GM23338 (cell line): Measurements from ENCODE around the gene CNTNAP4. TPM values are rescaled to one million over a fixed set of nuclear protein-coding genes. Genes with fewer than 3 reads are reported as not detected.

Source experiments
- ATAC-seq: fragments of 200-7000 bp; cut with Tn5 transposase; 3 replicates; pipeline ENCODE4 v1.9.1; 2020
- DNase-seq: peaks from one replicate; pipeline ENCODE4 v3.0.0-alpha.2; 2015; ENCODE audit warnings: low spot score
- H2AFZ ChIP-seq: fragments of 200-600 bp; sonication (generic); 2 replicates; pipeline ENCODE4 v1.8.0; 2016; ENCODE audit warnings: antibody characterized with exemption, mild to moderate bottlenecking, moderate library complexity
- H3F3A ChIP-seq: fragments of 200-600 bp; sonication (generic); replicated peaks from 2 replicates; pipeline ENCODE4 v1.8.0; 2017; ENCODE audit warnings: antibody characterized with exemption, mixed run types, low read depth
- H3K27ac ChIP-seq: fragments of 200-600 bp; sonication (generic); 2 replicates; pipeline ENCODE4 v1.6.1; 2016; ENCODE audit warnings: low read depth
- H3K27me3 ChIP-seq: fragments of 200-600 bp; sonication (generic); 2 replicates; pipeline ENCODE4 v1.8.0; 2016; ENCODE audit warnings: mild to moderate bottlenecking, mixed run types, moderate library complexity; ENCODE audit not compliant: insufficient read depth
- H3K36me3 ChIP-seq: fragments of 200-600 bp; sonication (generic); 2 replicates; pipeline ENCODE4 v1.8.0; 2016; ENCODE audit warnings: mild to moderate bottlenecking; ENCODE audit not compliant: insufficient read depth
- H3K4me1 ChIP-seq: fragments of 200-600 bp; sonication (generic); 2 replicates; pipeline ENCODE4 v1.8.0; 2016; ENCODE audit warnings: mild to moderate bottlenecking, moderate library complexity; ENCODE audit not compliant: insufficient read depth
- H3K4me2 ChIP-seq: fragments of 200-600 bp; sonication (generic); 2 replicates; pipeline ENCODE4 v1.7.1; 2017; ENCODE audit warnings: mixed run types
- H3K4me3 ChIP-seq: fragments of 200-600 bp; sonication (generic); 2 replicates; pipeline ENCODE4 v1.6.1; 2016; ENCODE audit warnings: mixed run types
- H3K79me2 ChIP-seq: fragments of 200-600 bp; sonication (generic); replicated peaks from 2 replicates; pipeline ENCODE4 v1.8.0; 2017; ENCODE audit warnings: mild to moderate bottlenecking; ENCODE audit not compliant: insufficient read depth
- H3K9me2 ChIP-seq: fragments of 200-600 bp; sonication (generic); 2 replicates; pipeline ENCODE4 v1.8.0; 2017; ENCODE audit not compliant: insufficient read depth
- H4K20me1 ChIP-seq: fragments of 200-600 bp; sonication (generic); replicated peaks from 2 replicates; pipeline ENCODE4 v1.8.0; 2017; ENCODE audit warnings: mild to moderate bottlenecking; ENCODE audit not compliant: insufficient read depth
- H3K27ac Mint-ChIP-seq: 2 replicates; pipeline ENCODE4 v1.8.0; 2020; ENCODE audit warnings: inconsistent platforms, mild to moderate bottlenecking, moderate library complexity, mixed read lengths
- H3K27me3 Mint-ChIP-seq: 3 replicates; pipeline ENCODE4 v1.8.0; 2022; ENCODE audit warnings: low read depth, mild to moderate bottlenecking, moderate library complexity, mixed read lengths, inconsistent platforms; ENCODE audit not compliant: insufficient read depth, poor library complexity
- H3K36me3 Mint-ChIP-seq: 3 replicates; pipeline ENCODE4 v1.8.0; 2021; ENCODE audit warnings: low read depth, mild to moderate bottlenecking, inconsistent platforms, moderate library complexity, mixed read lengths
- H3K4me1 Mint-ChIP-seq: 3 replicates; pipeline ENCODE4 v1.8.0; 2020; ENCODE audit warnings: mild to moderate bottlenecking, inconsistent platforms, mixed read lengths
- H3K4me3 Mint-ChIP-seq: 3 replicates; pipeline ENCODE4 v1.8.0; 2021; ENCODE audit warnings: moderate library complexity, mild to moderate bottlenecking, inconsistent platforms, mixed read lengths
- H3K9me3 Mint-ChIP-seq: 3 replicates; pipeline ENCODE4 v1.8.0; 2020; ENCODE audit warnings: moderate library complexity, mild to moderate bottlenecking, inconsistent platforms, mixed read lengths
- EZH2phosphoT487 ChIP-seq: fragments of 200-600 bp; sonication (generic); IDR thresholded peaks from one replicate; pipeline ENCODE4 v1.8.1; 2018; ENCODE audit warnings: antibody characterized with exemption; ENCODE audit not compliant: unreplicated experiment
- JUNB ChIP-seq: IDR thresholded peaks from one replicate; pipeline ENCODE4 v1.6.1; 2016; ENCODE audit warnings: antibody characterized with exemption; ENCODE audit not compliant: unreplicated experiment
- NANOG ChIP-seq: IDR thresholded peaks from 2 replicates; pipeline ENCODE4 v1.6.1; 2016; ENCODE audit warnings: antibody characterized with exemption, borderline replicate concordance
- ZNF114 ChIP-seq: fragments of 250-450 bp; sonication (Bioruptor Pico); IDR thresholded peaks from 2 replicates; pipeline ENCODE4 v1.5.0; 2020; ENCODE audit warnings: mild to moderate bottlenecking, moderate library complexity
- ZNF331 ChIP-seq: fragments of 250-450 bp; sonication (Bioruptor Pico); IDR thresholded peaks from 2 replicates; pipeline ENCODE4 v1.5.0; 2020; ENCODE audit warnings: low read depth, mild to moderate bottlenecking, moderate library complexity
- polyA plus RNA-seq: library from polyadenylated mRNA; unstranded; fragments of >200 nt; fragmentation: Nextera tagmentation; extraction: Ambion mirVana; gene quantifications from 2 replicates; pipeline ENCODE4 v1.2.1, GENCODE V29; 2016
- total RNA-seq: library from RNA; depleted of rRNA; stranded (reverse); fragments of >200 nt; shearing (Covaris generic); gene quantifications from 2 replicates; pipeline ENCODE4 v1.2.3, GENCODE V29; 2014
- TF ChIP-seq, protein P1 (sequence below): fragments of 250-450 bp; sonication (Bioruptor Pico); IDR thresholded peaks from 2 replicates; pipeline ENCODE4 v1.5.0; 2020; ENCODE audit warnings: mild to moderate bottlenecking, moderate library complexity

CNTNAP4 gene
- total and polyA plus RNA-seq, 2 experiments from 2014 or later: not detected

DNA sequence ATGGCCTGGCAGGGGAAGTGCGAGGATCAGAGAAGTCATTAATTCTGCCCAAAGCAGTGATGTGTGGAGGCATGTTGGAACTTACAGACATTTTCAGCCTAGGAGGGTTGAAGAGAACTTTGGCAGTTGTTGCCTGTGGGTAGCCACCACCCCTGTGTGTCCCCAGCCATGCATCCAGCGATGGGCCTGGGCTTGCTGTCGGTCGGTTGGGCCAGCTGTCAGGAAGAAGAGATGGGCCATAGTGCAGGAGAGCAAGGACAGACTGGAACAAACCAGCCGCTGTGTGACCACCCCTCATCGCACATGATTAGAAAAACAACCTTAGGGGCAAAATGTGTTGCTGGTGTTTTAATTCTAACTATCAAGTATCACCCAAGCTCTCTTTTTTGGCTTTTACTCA lies 173.7 kb downstream of the CNTNAP4 start:
- peaks cover 63% of the 10 kb centered on the region for H3K9me3 Mint-ChIP-seq

More for the DNA sequence above, 173.7 kb downstream of the CNTNAP4 start:
- Mint-ChIP-seq H3K4me3 (no peak overlapping the region), H3K27me3 (peaks cover 5% of the 10 kb centered on the region), H3K36me3 (peaks cover 2% of the 10 kb centered on the region; the same call in 1 of the 3 replicates), H3K27ac (no peak overlapping the region; the same call in 1 of the 2 replicates), H3K4me1 (no peaks in the 10 kb centered on the region)
- TF ChIP-seq ZNF331 (CRISPR knock-in tag) (no peak), ZNF114 (CRISPR knock-in tag) (no peak), NANOG (no peak), JUNB (no peak), EZH2phosphoT487 (no peak)
- TF ChIP-seq, protein P1, sequence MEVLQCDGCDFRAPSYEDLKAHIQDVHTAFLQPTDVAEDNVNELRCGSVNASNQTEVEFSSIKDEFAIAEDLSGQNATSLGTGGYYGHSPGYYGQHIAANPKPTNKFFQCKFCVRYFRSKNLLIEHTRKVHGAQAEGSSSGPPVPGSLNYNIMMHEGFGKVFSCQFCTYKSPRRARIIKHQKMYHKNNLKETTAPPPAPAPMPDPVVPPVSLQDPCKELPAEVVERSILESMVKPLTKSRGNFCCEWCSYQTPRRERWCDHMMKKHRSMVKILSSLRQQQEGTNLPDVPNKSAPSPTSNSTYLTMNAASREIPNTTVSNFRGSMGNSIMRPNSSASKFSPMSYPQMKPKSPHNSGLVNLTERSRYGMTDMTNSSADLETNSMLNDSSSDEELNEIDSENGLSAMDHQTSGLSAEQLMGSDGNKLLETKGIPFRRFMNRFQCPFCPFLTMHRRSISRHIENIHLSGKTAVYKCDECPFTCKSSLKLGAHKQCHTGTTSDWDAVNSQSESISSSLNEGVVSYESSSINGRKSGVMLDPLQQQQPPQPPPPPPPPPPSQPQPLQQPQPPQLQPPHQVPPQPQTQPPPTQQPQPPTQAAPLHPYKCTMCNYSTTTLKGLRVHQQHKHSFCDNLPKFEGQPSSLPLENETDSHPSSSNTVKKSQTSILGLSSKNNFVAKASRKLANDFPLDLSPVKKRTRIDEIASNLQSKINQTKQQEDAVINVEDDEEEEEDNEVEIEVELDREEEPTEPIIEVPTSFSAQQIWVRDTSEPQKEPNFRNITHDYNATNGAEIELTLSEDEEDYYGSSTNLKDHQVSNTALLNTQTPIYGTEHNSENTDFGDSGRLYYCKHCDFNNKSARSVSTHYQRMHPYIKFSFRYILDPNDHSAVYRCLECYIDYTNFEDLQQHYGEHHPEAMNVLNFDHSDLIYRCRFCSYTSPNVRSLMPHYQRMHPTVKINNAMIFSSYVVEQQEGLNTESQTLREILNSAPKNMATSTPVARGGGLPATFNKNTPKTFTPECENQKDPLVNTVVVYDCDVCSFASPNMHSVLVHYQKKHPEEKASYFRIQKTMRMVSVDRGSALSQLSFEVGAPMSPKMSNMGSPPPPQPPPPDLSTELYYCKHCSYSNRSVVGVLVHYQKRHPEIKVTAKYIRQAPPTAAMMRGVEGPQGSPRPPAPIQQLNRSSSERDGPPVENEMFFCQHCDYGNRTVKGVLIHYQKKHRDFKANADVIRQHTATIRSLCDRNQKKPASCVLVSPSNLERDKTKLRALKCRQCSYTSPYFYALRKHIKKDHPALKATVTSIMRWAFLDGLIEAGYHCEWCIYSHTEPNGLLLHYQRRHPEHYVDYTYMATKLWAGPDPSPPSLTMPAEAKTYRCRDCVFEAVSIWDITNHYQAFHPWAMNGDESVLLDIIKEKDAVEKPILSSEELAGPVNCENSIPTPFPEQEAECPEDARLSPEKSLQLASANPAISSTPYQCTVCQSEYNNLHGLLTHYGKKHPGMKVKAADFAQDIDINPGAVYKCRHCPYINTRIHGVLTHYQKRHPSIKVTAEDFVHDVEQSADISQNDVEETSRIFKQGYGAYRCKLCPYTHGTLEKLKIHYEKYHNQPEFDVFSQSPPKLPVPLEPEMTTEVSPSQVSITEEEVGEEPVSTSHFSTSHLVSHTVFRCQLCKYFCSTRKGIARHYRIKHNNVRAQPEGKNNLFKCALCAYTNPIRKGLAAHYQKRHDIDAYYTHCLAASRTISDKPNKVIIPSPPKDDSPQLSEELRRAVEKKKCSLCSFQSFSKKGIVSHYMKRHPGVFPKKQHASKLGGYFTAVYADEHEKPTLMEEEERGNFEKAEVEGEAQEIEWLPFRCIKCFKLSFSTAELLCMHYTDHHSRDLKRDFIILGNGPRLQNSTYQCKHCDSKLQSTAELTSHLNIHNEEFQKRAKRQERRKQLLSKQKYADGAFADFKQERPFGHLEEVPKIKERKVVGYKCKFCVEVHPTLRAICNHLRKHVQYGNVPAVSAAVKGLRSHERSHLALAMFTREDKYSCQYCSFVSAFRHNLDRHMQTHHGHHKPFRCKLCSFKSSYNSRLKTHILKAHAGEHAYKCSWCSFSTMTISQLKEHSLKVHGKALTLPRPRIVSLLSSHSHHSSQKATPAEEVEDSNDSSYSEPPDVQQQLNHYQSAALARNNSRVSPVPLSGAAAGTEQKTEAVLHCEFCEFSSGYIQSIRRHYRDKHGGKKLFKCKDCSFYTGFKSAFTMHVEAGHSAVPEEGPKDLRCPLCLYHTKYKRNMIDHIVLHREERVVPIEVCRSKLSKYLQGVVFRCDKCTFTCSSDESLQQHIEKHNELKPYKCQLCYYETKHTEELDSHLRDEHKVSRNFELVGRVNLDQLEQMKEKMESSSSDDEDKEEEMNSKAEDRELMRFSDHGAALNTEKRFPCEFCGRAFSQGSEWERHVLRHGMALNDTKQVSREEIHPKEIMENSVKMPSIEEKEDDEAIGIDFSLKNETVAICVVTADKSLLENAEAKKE (CRISPR knock-in tag): no peak
- Histone ChIP-seq H3K27ac (no peak overlapping the region), H3F3A (no peaks in the 10 kb centered on the region), H3K4me2 (no peak overlapping the region), H3K36me3 (no peaks in the 10 kb centered on the region), H2AFZ (no peak overlapping the region), H3K4me1 (no peaks in the 10 kb centered on the region), H3K27me3 (no peaks in the 10 kb centered on the region), H4K20me1 (no peaks in the 10 kb centered on the region), H3K79me2 (no peaks in the 10 kb centered on the region), H3K9me2 (no peaks in the 10 kb centered on the region), H3K4me3 (no peak overlapping the region)
- DNase-seq (no peak), ATAC-seq (no peak)
